Tibial nerve (tissue), 4 donors: ENCODE measurements around the gene CRYL1.

Source experiments
- CTCF ChIP-seq, 5 experiments: fragments of 200-600 bp in 3 of 5; fragments of 450-650 bp in 2 of 5; sonication (generic) in 3 of 5; IDR thresholded peaks; one replicate each; pipeline ENCODE4 v1.5.1; 2016 to 2019; ENCODE audit warnings: antibody characterized with exemption in 5 of 5, mild to moderate bottlenecking in 3 of 5, moderate library complexity in 2 of 5
- EP300 ChIP-seq, 2 donors: sonication (generic); formaldehyde crosslinking; IDR thresholded peaks; one replicate each; pipeline ENCODE4 v1.6.1; 2017; ENCODE audit warnings: antibody characterized with exemption in 2 of 2, mild to moderate bottlenecking in 1 of 2
- POLR2A ChIP-seq, 2 donors: fragments of 450-650 bp; IDR thresholded peaks; one replicate each; pipeline ENCODE4 v1.6.1; 2017; ENCODE audit warnings: antibody characterized with exemption in 2 of 2, mild to moderate bottlenecking in 2 of 2, moderate library complexity in 2 of 2

DNA sequence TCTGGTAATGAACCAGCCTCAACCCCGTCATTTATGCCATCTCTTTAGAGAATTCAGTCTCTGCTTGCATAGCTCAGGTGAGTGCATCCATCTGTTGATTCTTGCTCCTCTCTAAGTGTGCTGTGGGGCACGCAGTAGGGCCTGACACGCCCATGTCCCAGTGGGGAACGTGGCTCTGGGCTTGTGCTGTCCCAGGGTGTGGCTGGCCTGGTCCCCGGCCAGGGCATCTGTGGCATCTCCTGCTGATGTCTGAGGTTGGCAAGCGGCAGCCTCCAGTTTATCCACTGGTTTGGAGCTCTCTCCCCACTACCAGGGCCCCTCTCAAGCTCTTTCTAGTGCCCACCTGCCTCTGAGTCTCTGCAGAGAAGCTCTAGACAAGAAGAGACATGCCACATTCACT lies 146.9 kb downstream of the CRYL1 start:
- TF ChIP-seq CTCF (IDR thresholded peaks at IDR 0.05) (no peak), POLR2A (IDR thresholded peaks at IDR 0.05) (no peak), EP300 (IDR thresholded peaks at IDR 0.05) (no peak)
